GM18868 (cell line): ENCODE data around the gene EEA1.

Source experiments
- ATAC-seq: cut with Tn5 transposase; IDR thresholded peaks from one replicate; pipeline ENCODE4 v1.9.1; 2021; ENCODE audit warnings: mild to moderate bottlenecking, moderate library complexity; ENCODE audit not compliant: unreplicated experiment

The EEA1 gene

DNA sequence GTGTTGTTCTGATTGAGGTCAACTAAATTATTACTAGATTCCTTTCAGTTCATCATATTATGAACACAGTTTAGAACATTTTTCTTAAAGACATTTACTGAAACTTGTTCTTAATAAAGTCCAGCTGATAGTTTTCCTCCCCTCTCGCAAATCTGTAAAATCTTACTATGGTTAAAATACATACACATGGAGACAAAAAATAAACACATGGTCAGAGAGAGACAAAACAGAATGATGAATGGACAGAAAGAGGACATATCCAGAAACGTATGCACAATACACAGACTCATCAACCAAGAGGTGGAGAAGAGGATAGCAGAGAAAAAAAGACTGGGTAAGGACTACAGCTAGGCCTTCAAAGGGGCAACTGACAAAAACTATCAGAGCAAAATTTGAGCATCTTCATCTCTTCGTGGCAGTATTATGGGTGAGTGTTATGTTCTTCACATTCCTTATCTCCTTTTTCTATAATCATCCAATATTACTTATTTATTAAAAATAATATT lies 38.4 kb downstream of the EEA1 start:
- no peak for ATAC-seq

DNA sequence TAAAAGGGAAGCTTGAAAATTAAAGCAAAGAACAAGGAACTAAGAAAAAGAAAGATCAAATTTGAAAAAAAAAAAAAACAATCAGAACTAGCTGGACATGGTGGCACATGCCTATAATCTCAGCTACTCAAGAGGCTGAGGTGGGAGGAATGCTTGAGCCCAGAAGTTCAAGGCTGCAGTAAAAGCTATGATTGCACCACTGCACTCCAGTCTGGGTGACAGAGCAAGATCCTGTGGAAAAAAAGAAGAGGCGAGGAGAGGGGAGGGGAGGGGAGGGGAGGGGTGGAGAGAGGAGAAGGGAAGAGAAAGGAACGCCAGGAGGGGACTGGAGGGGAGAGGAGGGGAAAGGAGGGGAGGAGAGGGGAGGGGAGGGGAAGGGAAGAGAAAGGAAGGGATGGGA lies 43.0 kb downstream of the EEA1 start:
- no peak for ATAC-seq

DNA sequence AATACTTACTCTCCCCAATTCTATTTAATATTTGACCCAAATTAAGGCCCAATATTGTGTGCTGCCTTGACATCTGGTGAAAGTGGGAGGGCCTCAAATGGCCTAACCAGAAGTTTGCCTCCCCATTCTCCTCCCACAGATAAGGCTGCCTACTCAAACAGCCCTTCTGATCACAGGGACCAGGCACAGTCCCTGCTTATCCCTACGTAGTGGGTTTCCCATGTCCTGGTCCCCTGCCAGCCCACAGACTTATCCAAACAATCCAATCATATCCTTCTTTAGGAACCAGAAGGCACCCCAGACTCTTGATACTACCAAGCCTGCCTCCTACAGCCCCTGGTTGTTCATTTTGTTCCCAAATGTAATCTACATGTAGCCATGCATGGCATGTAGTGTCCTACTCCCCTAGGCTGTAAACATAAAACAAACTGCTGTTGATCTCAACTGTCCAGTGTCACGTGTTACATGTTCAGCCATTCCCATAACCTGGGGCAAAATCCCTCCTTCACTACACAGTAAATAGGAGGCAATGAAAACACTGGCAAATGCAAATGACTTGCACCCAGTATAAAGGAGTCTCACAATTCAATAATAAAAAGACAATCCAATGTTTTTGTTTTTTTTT lies 49.3 kb downstream of the EEA1 start:
- no peak for ATAC-seq

DNA sequence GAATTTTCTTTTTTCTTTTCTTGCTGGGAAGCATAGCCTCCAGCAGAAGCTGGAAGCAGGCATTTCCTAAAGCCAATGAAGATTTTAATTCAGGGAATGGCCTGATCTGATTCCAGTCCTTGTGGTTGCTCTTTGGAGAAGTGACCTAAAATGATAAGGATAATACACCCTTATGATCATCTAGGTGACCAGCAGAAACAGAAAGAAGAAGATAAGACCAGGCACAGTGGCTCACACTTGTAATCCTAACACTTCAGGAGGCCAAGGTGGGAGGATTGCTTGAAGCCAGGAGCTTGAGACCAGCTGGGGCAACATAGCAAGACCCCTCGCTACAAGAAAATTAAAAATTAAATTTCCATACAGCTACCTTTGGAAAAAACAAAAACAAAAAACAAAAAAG lies 51.2 kb downstream of the EEA1 start:
- no peak for ATAC-seq

DNA sequence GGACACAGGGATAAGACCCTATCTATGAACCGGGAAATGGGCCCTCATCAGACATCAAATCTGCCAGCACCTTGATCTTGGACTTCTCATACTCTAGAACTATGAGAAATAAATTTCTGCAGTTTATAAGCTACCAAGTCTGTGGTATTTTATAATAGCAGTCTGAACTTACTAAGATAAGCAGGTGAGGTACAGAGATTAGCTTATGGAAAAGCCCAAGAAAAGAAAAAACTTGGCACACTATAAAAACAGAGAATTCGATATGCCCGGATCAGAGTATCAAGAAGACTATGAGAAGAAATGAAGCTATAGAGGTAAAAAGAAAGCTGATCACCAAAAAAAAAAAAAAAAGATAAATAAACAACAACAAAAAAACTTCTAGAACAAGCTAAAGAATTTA lies 52.6 kb downstream of the EEA1 start:
- ATAC-seq: no peak

DNA sequence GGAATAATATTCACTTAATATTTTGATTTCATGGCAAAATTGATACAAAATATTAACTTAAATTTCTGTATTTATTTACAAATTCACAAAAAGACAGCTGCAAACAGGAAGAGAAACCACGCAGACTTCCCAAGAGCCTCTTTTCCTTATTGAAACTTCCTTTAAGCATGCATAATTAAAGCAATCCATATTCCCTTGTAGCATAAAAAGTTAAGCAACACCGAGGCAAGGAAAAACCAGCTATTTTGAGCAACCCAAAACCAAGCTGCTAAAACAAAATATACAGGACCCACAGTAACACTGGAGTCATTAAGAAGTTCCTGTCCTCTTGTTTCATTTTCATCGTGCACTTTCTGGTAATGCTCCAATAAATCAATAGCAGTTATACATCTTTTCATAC lies 58.0 kb downstream of the EEA1 start:
- ATAC-seq: no peak

DNA sequence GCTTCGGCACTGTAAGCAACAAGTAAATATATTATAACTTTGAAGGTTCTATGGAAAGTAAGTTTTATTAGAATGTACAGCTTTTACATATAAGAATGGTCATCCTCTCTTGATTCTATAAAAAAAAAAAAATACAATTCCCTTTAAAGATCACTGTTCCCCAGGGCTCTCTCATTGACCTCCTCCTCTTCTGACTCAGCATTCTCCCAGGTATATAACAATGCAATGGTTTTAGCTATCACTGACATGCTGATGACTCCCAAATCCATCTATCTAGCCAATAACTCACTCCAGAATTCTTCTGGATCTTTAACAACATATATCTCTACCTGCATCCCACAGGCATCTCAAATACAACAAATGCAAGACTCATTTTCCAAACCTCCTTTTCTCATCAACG lies 62.7 kb downstream of the EEA1 start:
- no peak for ATAC-seq

DNA sequence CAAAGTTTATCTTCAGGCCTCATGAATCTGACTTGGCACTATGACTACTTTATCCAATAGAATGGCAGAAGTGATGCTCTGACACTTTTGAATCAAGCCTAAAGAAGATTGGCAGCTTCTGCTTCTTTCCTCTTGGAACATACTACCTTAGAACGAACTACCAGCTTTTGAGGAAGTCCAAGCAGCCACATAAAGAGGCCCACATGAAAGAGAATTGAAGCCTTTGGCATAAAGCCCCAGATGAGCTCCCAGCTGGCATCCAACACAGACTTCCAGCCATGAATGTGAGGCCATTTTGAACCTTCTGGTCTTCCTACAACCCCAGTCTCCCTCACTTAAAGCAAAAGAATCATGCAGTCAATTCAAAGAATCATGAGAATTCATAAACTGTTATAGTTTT lies 65.8 kb downstream of the EEA1 start:
- no peak for ATAC-seq

DNA sequence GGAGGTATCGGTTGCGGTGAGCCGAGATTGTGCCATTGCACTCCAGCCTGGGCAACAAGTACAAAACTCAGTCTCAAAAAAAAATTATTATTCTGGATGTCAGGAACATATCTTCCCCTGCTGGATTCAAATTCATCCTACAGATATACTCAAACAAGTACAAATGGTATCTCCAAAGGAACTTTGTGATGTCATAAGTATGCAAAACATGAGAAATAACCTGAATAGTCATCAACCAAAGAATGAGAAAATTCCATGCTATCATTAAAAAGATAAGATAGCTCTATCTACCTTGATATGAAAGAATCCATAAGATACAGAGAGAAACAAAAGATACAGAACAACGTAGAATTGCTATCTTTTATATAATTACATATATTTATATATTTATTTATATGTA lies 67.7 kb downstream of the EEA1 start:
- ATAC-seq: no peak

DNA sequence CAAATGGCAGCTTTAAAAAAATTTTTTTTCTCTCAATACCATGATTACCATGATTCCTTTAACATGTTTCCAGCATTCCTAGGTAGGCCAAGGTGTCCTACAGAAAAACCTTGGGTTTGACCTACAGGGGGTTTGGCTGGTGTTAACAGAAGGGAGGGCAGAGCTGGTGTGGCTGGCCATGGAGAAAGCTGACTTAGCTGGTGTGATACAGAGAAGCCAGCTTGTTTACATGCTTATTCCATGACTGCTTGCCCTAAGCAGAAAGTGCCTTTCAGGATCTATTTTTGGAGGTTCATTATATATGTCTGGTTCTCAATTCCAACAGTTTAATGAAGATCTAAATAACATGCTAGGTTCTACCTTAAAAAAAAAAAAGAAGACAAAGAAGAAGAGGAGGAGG lies 68.6 kb downstream of the EEA1 start:
- ATAC-seq: no peak

DNA sequence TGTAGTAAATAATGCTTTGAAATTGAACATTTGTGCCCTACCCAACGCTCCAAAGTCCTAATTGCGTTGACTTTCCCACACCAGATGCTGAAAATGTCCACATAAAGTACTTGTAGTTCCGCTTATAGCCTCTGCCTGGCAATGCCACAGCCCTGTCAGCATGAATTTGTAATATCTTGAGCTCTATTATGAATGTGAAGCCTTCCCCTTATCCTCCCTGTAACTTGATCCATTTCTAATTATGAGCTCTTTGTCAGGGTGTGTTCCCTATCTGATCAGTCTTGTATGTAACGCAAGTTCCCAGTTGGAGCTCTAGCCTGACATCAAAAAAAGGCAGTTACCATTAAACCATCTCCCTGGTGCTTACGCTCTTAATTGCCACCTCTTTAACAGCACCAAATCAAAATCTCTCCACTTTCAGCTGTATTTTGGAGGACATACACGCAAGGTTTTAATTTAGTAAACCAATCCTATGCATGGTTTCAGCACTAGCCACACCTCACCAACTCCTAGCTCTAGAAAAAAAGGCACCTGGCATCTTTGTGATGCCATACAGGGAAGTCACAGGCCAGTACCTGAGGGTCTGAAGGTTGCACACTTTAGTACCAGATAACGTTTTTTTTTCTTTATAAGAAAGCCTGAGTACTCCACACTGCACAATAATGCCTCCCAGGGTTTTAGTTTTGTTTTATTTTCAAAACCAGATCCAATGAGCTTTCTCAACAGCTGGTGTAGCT lies 69.3 kb downstream of the EEA1 start:
- ATAC-seq: no peak

DNA sequence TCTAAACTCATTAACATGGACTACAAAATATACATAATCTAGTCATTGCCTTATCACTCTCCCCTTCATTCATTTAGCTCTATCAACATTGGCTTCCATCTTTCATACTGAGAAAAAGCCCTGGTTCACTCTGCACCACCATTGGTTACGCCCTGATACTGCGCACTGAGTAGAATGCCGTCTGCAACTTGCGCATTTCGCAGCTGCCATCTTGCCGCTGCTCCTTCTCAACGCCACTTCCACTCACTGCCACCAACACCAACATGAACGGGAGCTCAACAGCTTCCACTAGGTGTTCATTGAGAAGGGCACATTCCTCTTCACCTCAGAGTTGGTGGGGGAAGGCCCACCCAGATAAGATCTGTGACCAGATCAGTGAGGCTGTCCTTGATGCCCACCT lies 71.3 kb downstream of the EEA1 start:
- ATAC-seq: no peak

DNA sequence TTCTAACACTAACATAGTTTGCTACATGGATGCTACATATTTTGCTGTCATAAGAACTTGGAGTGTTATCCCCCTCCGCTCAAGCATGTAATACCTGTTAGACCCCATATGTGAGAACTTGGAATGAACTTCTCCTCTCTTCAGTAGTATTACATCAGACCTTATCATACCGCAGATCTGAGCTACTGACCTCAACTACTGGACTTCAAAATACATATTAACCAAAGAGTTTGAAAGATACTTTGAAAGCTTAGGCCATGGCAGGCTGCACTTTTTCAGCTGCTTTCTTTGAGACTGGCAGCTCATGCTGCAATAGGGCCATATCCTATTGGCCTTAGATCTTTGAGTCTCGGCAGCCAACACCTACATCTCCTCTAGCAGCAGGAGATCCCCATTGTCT lies 74.8 kb downstream of the EEA1 start:
- no peak for ATAC-seq

DNA sequence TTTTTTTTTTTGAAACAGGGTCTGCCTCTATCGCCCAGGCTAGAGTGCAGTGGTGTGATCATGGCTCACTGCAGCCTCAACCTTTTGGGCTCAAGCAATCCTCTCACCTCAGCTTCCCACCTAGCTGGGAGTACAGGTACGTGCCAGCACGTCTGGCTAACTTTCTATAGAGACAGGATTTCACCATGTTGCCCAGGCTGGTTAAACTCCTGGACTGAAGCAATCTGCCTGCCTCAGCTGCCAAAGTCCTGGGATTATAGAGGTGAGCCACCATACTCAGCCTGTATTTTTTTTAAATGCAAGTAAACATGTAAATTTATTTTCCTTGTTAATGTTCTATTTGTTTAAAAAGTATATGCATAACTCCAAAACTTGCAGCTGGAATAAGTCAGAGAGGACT lies 80.4 kb downstream of the EEA1 start:
- ATAC-seq: no peak

DNA sequence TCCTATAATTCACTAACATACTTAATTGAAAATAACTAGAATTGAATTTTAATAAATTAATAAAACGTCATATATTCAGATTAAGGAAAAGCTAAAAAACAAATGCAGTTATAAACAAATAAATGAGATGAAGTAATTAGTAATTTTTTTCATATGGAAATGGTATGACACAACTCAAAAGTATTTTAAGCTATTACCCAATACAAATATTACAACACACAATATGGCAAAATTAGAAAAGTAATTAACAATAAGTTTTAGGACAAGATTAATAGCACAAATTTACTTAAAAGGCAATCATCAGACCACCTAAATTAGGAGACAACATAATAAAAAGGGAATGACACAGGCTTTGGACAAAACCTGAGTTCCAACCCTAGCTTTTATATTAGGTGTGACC lies 81.7 kb downstream of the EEA1 start:
- no peak for ATAC-seq

DNA sequence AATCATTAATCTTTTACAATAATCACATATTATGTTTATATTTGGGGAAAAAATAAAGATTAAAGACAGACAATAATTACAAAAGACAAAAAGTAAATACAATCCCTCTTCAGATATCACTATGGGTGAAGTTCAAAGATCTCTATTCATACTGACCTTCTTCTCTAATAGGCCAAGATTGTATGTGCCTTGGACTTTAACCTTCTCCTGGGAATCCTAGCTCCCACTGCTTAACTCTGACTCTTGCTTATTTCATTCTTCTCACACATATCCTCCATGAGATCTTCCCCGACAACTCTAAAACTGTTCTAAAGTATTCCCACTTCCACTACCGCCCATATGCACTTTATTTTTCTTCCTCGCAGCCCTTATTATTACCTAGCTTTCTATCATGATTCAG lies 83.8 kb downstream of the EEA1 start:
- ATAC-seq: no peak

DNA sequence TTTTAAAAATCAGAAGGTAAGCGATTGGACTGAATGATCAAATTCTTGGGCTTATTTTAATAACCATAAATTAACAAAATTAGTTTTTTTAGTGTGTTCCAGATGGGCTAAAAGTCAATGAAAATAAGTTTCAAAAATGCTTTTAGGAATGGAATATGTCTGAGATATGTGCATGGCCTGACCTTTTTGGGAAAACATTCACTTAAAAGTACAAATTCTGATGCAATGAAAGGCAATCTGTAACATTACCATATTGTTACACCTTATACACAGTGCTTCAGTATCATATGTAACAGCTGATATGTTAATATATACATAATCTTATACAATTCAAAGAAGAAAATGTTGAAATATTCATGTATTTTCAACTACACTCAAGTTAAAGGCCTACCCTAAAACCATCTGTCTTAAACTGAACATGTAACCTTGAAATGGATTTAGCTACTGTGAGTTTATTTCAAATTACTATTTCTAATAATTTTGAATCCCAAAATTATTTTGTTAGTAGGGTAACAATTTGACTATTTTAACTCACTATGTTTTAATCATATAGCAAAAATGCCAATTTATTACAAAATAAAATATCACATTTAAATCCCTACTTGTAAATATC lies 84.8 kb downstream of the EEA1 start:
- no peak for ATAC-seq

DNA sequence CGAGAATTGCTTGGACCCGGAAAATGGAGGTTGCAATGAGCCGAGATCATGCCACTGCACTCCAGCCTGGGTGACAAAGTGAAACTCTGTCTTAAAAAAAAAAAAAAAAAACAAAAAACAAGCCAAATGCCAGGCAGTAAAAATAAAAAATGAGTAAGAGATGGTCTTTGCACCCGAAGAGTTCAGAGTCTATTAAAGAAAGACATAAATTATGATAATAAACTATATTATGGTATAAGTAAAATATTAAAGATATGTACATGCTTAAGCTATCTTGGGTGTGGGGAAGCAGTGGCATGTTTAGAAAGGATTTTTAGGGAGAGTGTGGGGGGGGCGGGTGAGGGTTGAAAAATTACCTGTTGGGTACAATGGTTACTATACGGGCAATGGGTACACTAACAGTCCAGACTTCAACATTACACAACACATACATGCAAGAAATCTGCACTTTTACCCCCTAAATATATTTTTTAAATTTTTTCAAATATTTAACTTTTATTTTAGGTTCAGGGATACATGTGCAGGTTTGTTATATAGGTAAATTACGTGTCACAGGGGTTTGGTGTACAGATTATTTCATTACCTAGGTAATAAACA lies 99.3 kb downstream of the EEA1 start:
- ATAC-seq: no peak

DNA sequence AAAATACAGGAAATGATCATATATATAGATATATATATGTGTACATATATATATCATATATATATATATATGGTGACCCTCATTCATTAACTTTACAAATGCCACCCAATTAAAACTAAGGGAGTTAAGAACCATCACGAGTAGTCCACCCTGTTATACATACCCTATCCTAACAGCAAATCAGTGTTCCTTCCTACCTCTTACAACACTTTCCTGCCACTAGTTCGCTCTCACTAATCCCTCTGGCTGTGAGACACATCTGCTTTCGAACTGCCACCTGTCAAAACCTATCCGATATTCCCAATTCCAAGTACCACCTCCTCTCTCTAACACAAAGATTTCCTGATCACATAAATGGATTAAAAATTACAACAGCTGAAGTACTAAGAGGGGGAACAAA lies 100.5 kb downstream of the EEA1 start:
- no peak for ATAC-seq

DNA sequence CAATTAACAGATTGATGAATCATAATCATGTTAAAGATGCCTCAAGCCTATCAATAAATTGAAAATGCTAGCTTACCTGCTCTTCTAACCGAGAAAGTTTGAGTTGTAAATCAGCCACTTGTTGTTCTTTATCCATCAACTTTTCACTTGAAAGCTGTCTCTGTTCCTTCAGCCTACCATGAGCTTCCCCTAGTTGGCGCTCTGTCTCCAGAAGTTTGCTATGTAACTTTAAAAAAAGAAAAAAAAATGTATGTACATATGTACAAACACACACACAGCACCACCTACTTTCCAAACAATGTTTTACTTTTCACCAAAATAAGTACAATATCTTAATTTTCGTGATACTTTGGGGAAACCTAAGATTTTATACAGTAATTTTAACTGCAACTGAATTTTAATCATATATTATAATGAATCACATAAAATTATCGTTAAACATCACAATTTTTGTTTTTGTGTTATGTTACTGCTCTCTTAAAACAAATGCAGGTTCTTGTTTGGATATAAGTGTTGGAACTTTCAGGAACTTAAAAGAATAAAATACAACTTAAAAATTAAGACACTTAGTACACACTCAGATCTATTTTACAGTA lies 101.2 kb downstream of the EEA1 start:
- ATAC-seq: no peak

DNA sequence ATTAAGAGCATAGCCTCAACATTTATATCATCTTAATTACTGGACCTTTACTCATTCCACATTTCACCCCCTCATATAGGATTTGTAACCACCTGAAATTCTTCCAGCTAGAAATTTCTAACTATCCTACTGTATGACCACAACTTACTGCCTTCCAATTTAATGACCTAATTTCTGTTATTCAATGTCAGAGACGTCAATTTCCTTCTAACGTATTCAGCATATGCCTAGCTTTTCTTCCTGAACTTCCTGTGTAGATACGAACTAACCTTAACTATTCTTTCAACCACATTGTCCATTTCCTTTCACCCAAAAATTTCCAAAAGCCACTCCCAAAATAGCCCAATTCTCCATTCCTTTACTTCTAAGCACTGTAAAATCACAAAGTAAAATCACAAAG lies 108.0 kb downstream of the EEA1 start:
- no peak for ATAC-seq

DNA sequence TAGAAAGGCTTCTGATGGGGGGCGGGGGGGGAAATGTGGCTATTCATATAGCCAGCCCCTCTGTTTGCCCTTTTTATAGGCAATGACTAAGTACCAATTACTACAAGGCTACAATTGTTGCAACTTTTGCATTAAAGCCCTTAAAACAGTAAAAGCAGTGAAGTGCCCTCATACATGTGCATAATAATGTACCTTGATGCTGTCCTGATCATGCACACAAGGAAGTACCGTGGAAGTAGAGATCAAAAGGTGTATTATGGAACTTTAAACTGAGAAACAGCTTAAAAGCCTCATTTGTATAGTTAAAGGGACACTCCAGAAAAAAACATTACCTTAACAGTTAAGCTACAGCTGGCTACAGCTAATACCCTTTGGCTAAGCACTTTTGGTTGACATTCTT lies 114.5 kb downstream of the EEA1 start:
- no peak for ATAC-seq
